Coronary artery (tissue), 2 donors: ENCODE measurements around the gene RAD51B.
"Not testable (repeated sequence)": the region's sequence is repeated elsewhere in the genome, so short reads cannot be mapped to it uniquely, and the experiment has no call there.

ENCODE experiments used
- DNase-seq: peaks from one replicate; pipeline ENCODE4 v3.0.0-alpha.2; 2017; ENCODE audit warnings: low spot score
- H3K27ac ChIP-seq, 2 donors: fragments of 200-600 bp; sonication (generic); one replicate each; pipeline ENCODE4 v1.5.1; 2016 to 2019
- H3K4me3 ChIP-seq: fragments of 200-600 bp; sonication (generic); 2 replicates; pipeline ENCODE4 v1.5.1; 2016; ENCODE audit warnings: mild to moderate bottlenecking, moderate library complexity
- TF ChIP-seq, protein P1 (sequence below): fragments of 200-600 bp; sonication (generic); IDR thresholded peaks from one replicate; pipeline ENCODE4 v1.5.1; 2019; ENCODE audit warnings: antibody characterized with exemption

The RAD51B gene

DNA sequence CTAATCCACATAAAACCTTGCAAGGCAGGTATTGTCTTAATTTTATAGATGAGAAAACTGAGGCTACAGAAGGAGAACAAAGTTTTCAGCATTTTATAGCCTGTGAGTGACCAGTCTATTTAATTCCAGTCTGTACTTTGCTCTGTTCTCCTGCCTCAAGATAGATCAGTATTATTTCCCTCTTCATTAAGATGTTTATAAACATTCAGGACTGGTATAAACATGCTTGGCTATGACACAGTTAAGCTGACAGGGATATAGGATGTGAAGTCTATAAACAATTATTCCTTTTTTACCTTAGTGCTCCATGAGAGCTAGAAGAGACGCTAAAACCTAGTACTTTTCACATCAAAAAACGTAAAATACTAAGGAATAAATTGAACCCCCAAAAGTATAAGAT lies 287.3 kb downstream of the RAD51B start:
- TF ChIP-seq, protein P1, sequence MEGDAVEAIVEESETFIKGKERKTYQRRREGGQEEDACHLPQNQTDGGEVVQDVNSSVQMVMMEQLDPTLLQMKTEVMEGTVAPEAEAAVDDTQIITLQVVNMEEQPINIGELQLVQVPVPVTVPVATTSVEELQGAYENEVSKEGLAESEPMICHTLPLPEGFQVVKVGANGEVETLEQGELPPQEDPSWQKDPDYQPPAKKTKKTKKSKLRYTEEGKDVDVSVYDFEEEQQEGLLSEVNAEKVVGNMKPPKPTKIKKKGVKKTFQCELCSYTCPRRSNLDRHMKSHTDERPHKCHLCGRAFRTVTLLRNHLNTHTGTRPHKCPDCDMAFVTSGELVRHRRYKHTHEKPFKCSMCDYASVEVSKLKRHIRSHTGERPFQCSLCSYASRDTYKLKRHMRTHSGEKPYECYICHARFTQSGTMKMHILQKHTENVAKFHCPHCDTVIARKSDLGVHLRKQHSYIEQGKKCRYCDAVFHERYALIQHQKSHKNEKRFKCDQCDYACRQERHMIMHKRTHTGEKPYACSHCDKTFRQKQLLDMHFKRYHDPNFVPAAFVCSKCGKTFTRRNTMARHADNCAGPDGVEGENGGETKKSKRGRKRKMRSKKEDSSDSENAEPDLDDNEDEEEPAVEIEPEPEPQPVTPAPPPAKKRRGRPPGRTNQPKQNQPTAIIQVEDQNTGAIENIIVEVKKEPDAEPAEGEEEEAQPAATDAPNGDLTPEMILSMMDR = no peak
- no peak for DNase-seq
- no peak overlapping the region for H3K27ac ChIP-seq
- no peak overlapping the region for H3K4me3 ChIP-seq

- DNase-seq = no peak
- TF ChIP-seq, protein P1 = no peak
- H3K27ac ChIP-seq = peak overlapping the region in 1 of 2 donors; percentile 9
These were observed 289.7 kb downstream of the RAD51B start for GRCh38 chr14:68109132-68109900.

GRCh38 chr14:68111097-68111852 lies 291.7 kb downstream of the RAD51B start:
- DNase-seq = no peak
- TF ChIP-seq, protein P1 = no peak
- Histone ChIP-seq H3K27ac (no peak overlapping the region), H3K4me3 (no peak overlapping the region)

More at GRCh38 chr14:68109132-68109900, 289.7 kb downstream of the RAD51B start:
- no peak overlapping the region for H3K4me3 ChIP-seq

DNA sequence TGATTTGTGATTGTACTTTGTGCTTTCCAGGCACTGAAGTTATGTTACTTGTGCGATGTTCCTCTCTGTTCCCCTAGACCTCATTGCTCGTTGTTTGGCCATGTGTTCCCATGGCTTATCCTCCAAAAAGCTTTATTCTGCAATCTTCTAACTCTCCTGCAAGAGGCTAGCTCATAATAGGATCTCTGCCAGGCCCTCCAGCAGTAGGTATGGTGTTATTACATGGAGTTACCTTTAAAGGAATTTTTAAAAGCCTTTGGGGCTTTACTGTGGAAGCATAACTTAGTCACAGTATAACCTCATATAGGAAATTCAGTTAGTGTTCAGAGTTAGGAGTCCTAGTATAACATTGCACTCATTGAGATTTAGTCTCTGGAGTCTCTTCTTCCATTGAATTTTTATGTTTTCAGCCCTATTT lies 292.3 kb downstream of the RAD51B start:
- TF ChIP-seq, protein P1 = no peak
- Histone ChIP-seq H3K4me3 (no peak overlapping the region), H3K27ac (no peak overlapping the region)
- DNase-seq = no peak

- TF ChIP-seq, protein P1 = no peak
- H3K4me3 ChIP-seq = no peak overlapping the region
- no peak for DNase-seq
- no peak overlapping the region for H3K27ac ChIP-seq
These were observed 292.9 kb downstream of the RAD51B start for GRCh38 chr14:68112442-68112841.

- Histone ChIP-seq H3K4me3 (no peak overlapping the region), H3K27ac (no peak overlapping the region)
- DNase-seq = no peak
- TF ChIP-seq, protein P1 = no peak
These were observed 293.9 kb downstream of the RAD51B start for GRCh38 chr14:68113343-68113930.

DNA sequence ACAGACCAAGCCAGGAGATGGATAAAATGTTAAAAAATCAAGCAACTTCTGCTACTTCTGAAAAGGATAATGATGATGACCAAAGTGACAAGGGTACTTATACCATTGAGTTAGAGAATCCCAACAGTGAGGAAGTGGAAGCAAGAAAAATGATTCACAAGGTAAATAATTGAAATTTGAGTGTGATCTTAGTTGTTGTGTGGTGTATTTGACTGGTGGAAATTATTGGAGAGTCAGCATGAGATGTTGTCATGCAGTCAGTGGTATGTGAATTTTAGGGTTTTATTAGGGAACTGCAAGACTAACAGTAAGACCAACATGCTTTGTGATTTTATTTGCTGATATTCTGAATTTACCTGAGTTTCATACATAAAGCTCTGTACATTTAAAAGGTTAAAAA lies 296.4 kb downstream of the RAD51B start:
- H3K4me3 ChIP-seq, DNase-seq, H3K27ac ChIP-seq: not testable (repeated sequence)
